IMR-90 (cell line): Measurements from ENCODE around the gene FAM114A2. TPM values are rescaled to one million over a fixed set of nuclear protein-coding genes. Genes with fewer than 3 reads are reported as not detected.

ENCODE experiments used
- ATAC-seq: fragments of 200-7000 bp; cut with Tn5 transposase; 2 replicates; pipeline ENCODE4 v1.9.1; 2020; ENCODE audit warnings: low read depth, mild to moderate bottlenecking, moderate library complexity
- BruUV-seq: library from RNA; stranded (reverse); fragments of 400-500 nt; replicated peaks from 2 replicates; lab custom pipeline; 2021; lab: Mats Ljungman, UMichigan
- CTCF ChIA-PET: fragments of 300-600 bp; formaldehyde crosslinking; extraction: SDS; loops from one replicate; lab custom pipeline; 2021; ENCODE audit warnings: antibody characterized with exemption; lab: Yijun Ruan, JAX
- POLR2A ChIA-PET: fragments of 300-600 bp; sonication (Branson Sonifier 250); formaldehyde crosslinking; loops from one replicate; lab custom pipeline; 2022; ENCODE audit warnings: antibody characterized with exemption; ENCODE audit not compliant: unreplicated experiment; lab: Charles Lee
- DNase-seq: peaks from one replicate; pipeline ENCODE4 v3.0.0; 2013
- H2AFZ ChIP-seq: replicated peaks from 2 replicates; pipeline ENCODE3; 2013; ENCODE audit warnings: low read length, mild to moderate bottlenecking; ENCODE audit not compliant: poor library complexity
- H2AK5ac ChIP-seq: 2 replicates; pipeline ENCODE4 v1.6.1; 2013; ENCODE audit warnings: low read depth, low read length, inconsistent platforms
- H2AK9ac ChIP-seq: replicated peaks from 2 replicates; pipeline ENCODE3; 2013; ENCODE audit warnings: mild to moderate bottlenecking, low read depth, low read length, moderate library complexity; ENCODE audit not compliant: poor library complexity
- H2BK120ac ChIP-seq: 2 replicates; pipeline ENCODE4 v1.6.1; 2013; ENCODE audit warnings: low read depth, low read length, inconsistent platforms
- H2BK15ac ChIP-seq: 3 replicates; pipeline ENCODE4 v1.6.1; 2013; ENCODE audit warnings: low read depth, low read length, inconsistent platforms
- H2BK20ac ChIP-seq: 2 replicates; pipeline ENCODE4 v1.6.1; 2013; ENCODE audit warnings: low read depth, mild to moderate bottlenecking, inconsistent platforms, low read length, moderate library complexity
- H2BK5ac ChIP-seq: 2 replicates; pipeline ENCODE4 v1.6.1; 2013; ENCODE audit warnings: mild to moderate bottlenecking, low read depth, low read length, inconsistent platforms; ENCODE audit not compliant: poor library complexity, severe bottlenecking
- H3K14ac ChIP-seq: replicated peaks from 2 replicates; pipeline ENCODE4 v1.6.1; 2013; ENCODE audit warnings: low read depth, low read length, inconsistent platforms
- H3K18ac ChIP-seq: 2 replicates; pipeline ENCODE4 v1.6.1; 2013; ENCODE audit warnings: low read depth, low read length, control low read depth
- H3K23ac ChIP-seq: 2 replicates; pipeline ENCODE4 v1.6.1; 2013; ENCODE audit warnings: low read depth, low read length, inconsistent platforms
- H3K27ac ChIP-seq: 2 replicates; pipeline ENCODE4 v1.5.1; 2013; ENCODE audit warnings: mild to moderate bottlenecking, control low read depth, low read length; ENCODE audit not compliant: insufficient read depth
- H3K27me3 ChIP-seq: 2 replicates; pipeline ENCODE4 v1.6.1; 2013; ENCODE audit warnings: low read length; ENCODE audit not compliant: control insufficient read depth, insufficient read depth
- H3K36me3 ChIP-seq: 2 replicates; pipeline ENCODE4 v1.6.1; 2013; ENCODE audit warnings: low read length, mixed read lengths; ENCODE audit not compliant: control insufficient read depth, insufficient read depth
- H3K4ac ChIP-seq: 2 replicates; pipeline ENCODE4 v1.6.1; 2013; ENCODE audit warnings: low read depth, low read length, inconsistent platforms
- H3K4me1 ChIP-seq: 2 replicates; pipeline ENCODE4 v1.6.1; 2013; ENCODE audit warnings: low read length, mixed read lengths; ENCODE audit not compliant: control insufficient read depth, insufficient read depth
- H3K4me2 ChIP-seq: 2 replicates; pipeline ENCODE4 v1.6.1; 2013; ENCODE audit warnings: low read depth, mild to moderate bottlenecking, control low read depth, low read length, moderate library complexity
- H3K4me3 ChIP-seq: 2 replicates; pipeline ENCODE4 v1.5.1; 2013; ENCODE audit warnings: low read depth, mild to moderate bottlenecking, control low read depth, low read length, moderate library complexity; ENCODE audit not compliant: insufficient read depth
- H3K56ac ChIP-seq: 2 replicates; pipeline ENCODE4 v1.6.1; 2013; ENCODE audit warnings: low read length, inconsistent platforms; ENCODE audit not compliant: insufficient read depth; ENCODE audit errors: extremely low read depth
- H3K79me1 ChIP-seq, 2 experiments: 2 replicates each; pipeline ENCODE4 v1.6.1; 2013; ENCODE audit warnings: low read length in 2 of 2, inconsistent platforms in 1 of 2, low read depth in 1 of 2
- H3K9ac ChIP-seq: 2 replicates; pipeline ENCODE4 v1.6.1; 2013; ENCODE audit warnings: low read depth, low read length, control low read depth
- H3K9me1 ChIP-seq: 2 replicates; pipeline ENCODE4 v1.6.1; 2013; ENCODE audit warnings: low read length, inconsistent platforms; ENCODE audit not compliant: insufficient read depth
- H3K9me3 ChIP-seq: 2 replicates; pipeline ENCODE4 v1.6.1; 2013; ENCODE audit warnings: low read length; ENCODE audit not compliant: control insufficient read depth, insufficient read depth
- H4K20me1 ChIP-seq: 2 replicates; pipeline ENCODE4 v1.6.1; 2013; ENCODE audit warnings: low read length, inconsistent platforms; ENCODE audit not compliant: insufficient read depth
- H4K5ac ChIP-seq: 2 replicates; pipeline ENCODE4 v1.6.1; 2013; ENCODE audit warnings: mild to moderate bottlenecking, low read depth, low read length, control low read depth
- H4K8ac ChIP-seq, 2 experiments: 2 replicates each; pipeline ENCODE4 v1.6.1; 2013; ENCODE audit warnings: low read depth in 2 of 2, low read length in 2 of 2, control low read depth in 1 of 2, inconsistent platforms in 1 of 2
- H4K91ac ChIP-seq: 2 replicates; pipeline ENCODE4 v1.6.1; 2013; ENCODE audit warnings: low read depth, low read length, inconsistent platforms; ENCODE audit not compliant: insufficient read depth
- ELK1 ChIP-seq: fragments of 150-350 bp; IDR thresholded peaks from 2 replicates; pipeline ENCODE4 v1.6.1; 2016; ENCODE audit warnings: low read depth, mild to moderate bottlenecking, low read length, moderate library complexity, borderline replicate concordance
- NFE2L2 ChIP-seq: fragments of 150-350 bp; IDR thresholded peaks from 2 replicates; pipeline ENCODE4 v1.6.1; 2016; ENCODE audit warnings: low read depth, mild to moderate bottlenecking, low read length
- SMC3 ChIP-seq: fragments of 150-350 bp; IDR thresholded peaks from 2 replicates; pipeline ENCODE4 v1.6.1; 2016; ENCODE audit warnings: low read depth, mild to moderate bottlenecking, antibody characterized with exemption, low read length, moderate library complexity
- USF2 ChIP-seq: fragments of 150-350 bp; IDR thresholded peaks from 2 replicates; pipeline ENCODE4 v1.6.1; 2017; ENCODE audit warnings: mild to moderate bottlenecking, antibody characterized with exemption, low read length, low read depth
- WGBS, 2 experiments: methylation state at CpG; one replicate each; pipeline versions ENCODE4 v1.1.5 to v1.1.7; 2013; ENCODE audit warnings: missing lambda C conversion rate in 2 of 2; ENCODE audit not compliant: insufficient read length in 1 of 2; ENCODE audit errors: extremely low coverage in 2 of 2; 5-methylcytosine and 5-hydroxymethylcytosine counted together
- dilution Hi-C: fragments of 300-500 bp; cut with HindIII; formaldehyde crosslinking; loops from one replicate; pipeline ENCODE4 v1.14.3; 2018; ENCODE audit warnings: low sequenced_read_pairs; ENCODE audit not compliant: unreplicated experiment
- in situ Hi-C: fragments of 300-500 bp; cut with MboI; formaldehyde crosslinking; loops from 3 replicates; pipeline ENCODE4 v1.14.3; 2019; ENCODE audit warnings: low sequenced_read_pairs, inconsistent platforms, mixed read lengths
- intact Hi-C: fragments of 100-400 bp; cut with micrococcal nuclease; formaldehyde crosslinking; loops from 2 replicates; pipeline ENCODE4 v1.10.0; 2022
- polyA plus RNA-seq, 3 experiments: library from polyadenylated mRNA; depleted of rRNA; stranded (reverse); fragments of >200 nt; gene quantifications; 2 replicates each; pipeline ENCODE4 v1.2.3, GENCODE V29; 2012; ENCODE audit warnings: low replicate concordance in 1 of 3
- total RNA-seq: library from RNA; depleted of rRNA; stranded (reverse); fragments of >200 nt; gene quantifications from 2 replicates; pipeline ENCODE4 v1.2.3, GENCODE V29; 2012

FAM114A2 gene
- total and polyA plus RNA-seq, 2 of the 4 experiments (the other 2 are of a cell fraction), result 13.2 to 41.2 TPM

- ChIA-PET CTCF (interaction anchor here (0.9 kb wide), 1 partner anchor 22 kb away, joined by 4 read pairs; no protein-coding TSS in a partner anchor), POLR2A (no interaction called here)
- H3K27me3 ChIP-seq, result no peaks in the 10 kb centered on the region
- no peak overlapping the region for H3K23ac ChIP-seq
- H2AK9ac ChIP-seq, result no peak overlapping the region
- H4K8ac ChIP-seq, result no peak overlapping the region
- H3K4ac ChIP-seq, result no peak overlapping the region
- H3K4me2 ChIP-seq, result no peak overlapping the region
- H2BK120ac ChIP-seq, result no peak overlapping the region
- H4K20me1 ChIP-seq, result no peaks in the 10 kb centered on the region
- no peaks in the 10 kb centered on the region for H3K9me1 ChIP-seq
- DNase-seq (no peak), ATAC-seq (no peak)
- TF ChIP-seq USF2 (no peak), ELK1 (no peak), NFE2L2 (no peak), SMC3 (no peak)
- no peak overlapping the region for H2BK20ac ChIP-seq
- H2BK5ac ChIP-seq, result no peak overlapping the region
- no peaks in the 10 kb centered on the region for H3K9me3 ChIP-seq
- BruUV-seq, result no TSS peak
- intact Hi-C loops, result no loop called here
- no peak overlapping the region for H2BK15ac ChIP-seq
- no peak overlapping the region for H2AFZ ChIP-seq
- H3K4me3 ChIP-seq, result no peak overlapping the region
- H2AK5ac ChIP-seq, result no peak overlapping the region
- no peak overlapping the region for H3K56ac ChIP-seq
- 0 out of 2 replicates have a peak, but pooled peaks cover 2% of the 10 kb centered on the region for H3K36me3 ChIP-seq
- no peak overlapping the region for H3K14ac ChIP-seq
- no peak overlapping the region for H4K91ac ChIP-seq
- dilution Hi-C loops, result no loop called here
- no peak overlapping the region for H3K18ac ChIP-seq
- in situ Hi-C loops, result no loop called here
- H4K5ac ChIP-seq, result no peak overlapping the region
- no peak overlapping the region for H3K9ac ChIP-seq
- H3K27ac ChIP-seq, result no peak overlapping the region
- no peaks in the 10 kb centered on the region for H3K4me1 ChIP-seq
- H3K79me1 ChIP-seq, result no peaks in the 10 kb centered on the region; a peak in 1 of 4 replicates
- no CpG with 5 or more reads among the region's 7 CpGs for WGBS, 2 experiments
These were observed 36.1 kb downstream of the FAM114A2 start for GRCh38 chr5:154002511-154003020.
